GM03348 (cell line): Measurements from ENCODE around the gene ROBO1.

ENCODE experiments used
- DNase-seq: peaks from one replicate; pipeline ENCODE4 v3.0.0; 2012; ENCODE audit warnings: low spot score

Gene ROBO1

GRCh38 chr3:78873641-78874040, 894.2 kb downstream of the ROBO1 start:
- DNase-seq, result no peak

- DNase-seq, result no peak
Measured at GRCh38 chr3:78872195-78872594, 895.6 kb downstream of the ROBO1 start.

- no peak for DNase-seq
Measured at GRCh38 chr3:78871048-78871447, 896.8 kb downstream of the ROBO1 start.

GRCh38 chr3:78870484-78870883, 897.3 kb downstream of the ROBO1 start:
- DNase-seq, result no peak

- DNase-seq, result no peak
Measured at GRCh38 chr3:78868570-78868969, 899.2 kb downstream of the ROBO1 start.

GRCh38 chr3:78867409-78868372, 900.1 kb downstream of the ROBO1 start:
- DNase-seq, result peak; percentile 19

- DNase-seq, result no peak
Measured at GRCh38 chr3:78863306-78864203, 904.2 kb downstream of the ROBO1 start.

GRCh38 chr3:78861156-78861555, 906.6 kb downstream of the ROBO1 start:
- DNase-seq, result no peak

GRCh38 chr3:78860567-78860966, 907.2 kb downstream of the ROBO1 start:
- no peak for DNase-seq

GRCh38 chr3:78858910-78859309, 908.9 kb downstream of the ROBO1 start:
- no peak for DNase-seq

GRCh38 chr3:78858174-78858573, 909.6 kb downstream of the ROBO1 start:
- DNase-seq, result no peak

GRCh38 chr3:78857494-78858111, 910.2 kb downstream of the ROBO1 start:
- no peak for DNase-seq

- DNase-seq, result no peak
Measured at GRCh38 chr3:78856164-78856563, 911.6 kb downstream of the ROBO1 start.

GRCh38 chr3:78855190-78855589, 912.6 kb downstream of the ROBO1 start:
- DNase-seq, result no peak

GRCh38 chr3:78848392-78849288, 919.2 kb downstream of the ROBO1 start:
- DNase-seq, result no peak

- no peak for DNase-seq
Measured at GRCh38 chr3:78847603-78848002, 920.2 kb downstream of the ROBO1 start.

GRCh38 chr3:78847203-78847602, 920.6 kb downstream of the ROBO1 start:
- no peak for DNase-seq

- DNase-seq, result peak; percentile 16
Measured at GRCh38 chr3:78846718-78847117, 921.1 kb downstream of the ROBO1 start.

- no peak for DNase-seq
Measured at GRCh38 chr3:78845605-78846004, 922.2 kb downstream of the ROBO1 start.

GRCh38 chr3:78844307-78844706, 923.5 kb downstream of the ROBO1 start:
- DNase-seq, result no peak

- DNase-seq, result no peak
Measured at GRCh38 chr3:78839693-78840092, 928.1 kb downstream of the ROBO1 start.
